ENCODE measurements around the gene SLC12A9.
"Not testable (repeated sequence)": the region's sequence is repeated elsewhere in the genome, so short reads cannot be mapped to it uniquely, and the experiment has no call there.

SLC12A9 gene, protein sequence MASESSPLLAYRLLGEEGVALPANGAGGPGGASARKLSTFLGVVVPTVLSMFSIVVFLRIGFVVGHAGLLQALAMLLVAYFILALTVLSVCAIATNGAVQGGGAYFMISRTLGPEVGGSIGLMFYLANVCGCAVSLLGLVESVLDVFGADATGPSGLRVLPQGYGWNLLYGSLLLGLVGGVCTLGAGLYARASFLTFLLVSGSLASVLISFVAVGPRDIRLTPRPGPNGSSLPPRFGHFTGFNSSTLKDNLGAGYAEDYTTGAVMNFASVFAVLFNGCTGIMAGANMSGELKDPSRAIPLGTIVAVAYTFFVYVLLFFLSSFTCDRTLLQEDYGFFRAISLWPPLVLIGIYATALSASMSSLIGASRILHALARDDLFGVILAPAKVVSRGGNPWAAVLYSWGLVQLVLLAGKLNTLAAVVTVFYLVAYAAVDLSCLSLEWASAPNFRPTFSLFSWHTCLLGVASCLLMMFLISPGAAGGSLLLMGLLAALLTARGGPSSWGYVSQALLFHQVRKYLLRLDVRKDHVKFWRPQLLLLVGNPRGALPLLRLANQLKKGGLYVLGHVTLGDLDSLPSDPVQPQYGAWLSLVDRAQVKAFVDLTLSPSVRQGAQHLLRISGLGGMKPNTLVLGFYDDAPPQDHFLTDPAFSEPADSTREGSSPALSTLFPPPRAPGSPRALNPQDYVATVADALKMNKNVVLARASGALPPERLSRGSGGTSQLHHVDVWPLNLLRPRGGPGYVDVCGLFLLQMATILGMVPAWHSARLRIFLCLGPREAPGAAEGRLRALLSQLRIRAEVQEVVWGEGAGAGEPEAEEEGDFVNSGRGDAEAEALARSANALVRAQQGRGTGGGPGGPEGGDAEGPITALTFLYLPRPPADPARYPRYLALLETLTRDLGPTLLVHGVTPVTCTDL
- 62.7 to 74.6 reads per million in 2 donors for total RNA-seq

GRCh38 chr7:100852048-100852872, at the start of gene SLC12A9:
Gene SLC12A9, plus strand, starts transcription at chr7:100852713. Its CDS starts 1,485 bp downstream, at chr7:100854198.
- peak; percentile 79 for DNase-seq

DNA sequence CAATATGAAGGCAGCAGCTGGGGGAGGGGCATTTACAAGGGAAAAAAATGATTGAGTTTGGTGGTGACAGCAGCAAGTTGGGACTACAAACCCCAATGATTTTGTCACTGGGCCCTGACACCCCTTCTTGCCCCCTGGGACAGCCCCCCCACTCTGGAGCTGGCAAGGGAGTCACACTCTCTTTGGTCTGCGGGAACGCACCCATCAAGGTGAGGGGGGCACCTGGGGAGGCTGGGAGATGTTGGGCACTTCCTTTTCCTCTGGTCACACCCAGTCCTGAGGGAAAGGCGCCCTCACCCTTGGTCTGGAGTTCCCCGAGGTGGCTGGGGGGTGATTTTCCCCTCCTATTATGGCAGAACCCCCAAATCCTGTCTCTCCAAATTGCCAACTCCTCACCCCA, 49.6 kb upstream of the SLC12A9 start:
- no peak for DNase-seq

GRCh38 chr7:100803398-100804161, 48.9 kb upstream of the SLC12A9 start:
- no peak for DNase-seq

- no peak for DNase-seq
Measured at GRCh38 chr7:100804681-100805431, 47.7 kb upstream of the SLC12A9 start.

GRCh38 chr7:100806276-100806675, 46.2 kb upstream of the SLC12A9 start:
- DNase-seq: no peak

GRCh38 chr7:100806883-100807282, 45.6 kb upstream of the SLC12A9 start:
- DNase-seq: not testable (repeated sequence)

GRCh38 chr7:100808354-100808875, 44.1 kb upstream of the SLC12A9 start:
- DNase-seq: no peak

DNA sequence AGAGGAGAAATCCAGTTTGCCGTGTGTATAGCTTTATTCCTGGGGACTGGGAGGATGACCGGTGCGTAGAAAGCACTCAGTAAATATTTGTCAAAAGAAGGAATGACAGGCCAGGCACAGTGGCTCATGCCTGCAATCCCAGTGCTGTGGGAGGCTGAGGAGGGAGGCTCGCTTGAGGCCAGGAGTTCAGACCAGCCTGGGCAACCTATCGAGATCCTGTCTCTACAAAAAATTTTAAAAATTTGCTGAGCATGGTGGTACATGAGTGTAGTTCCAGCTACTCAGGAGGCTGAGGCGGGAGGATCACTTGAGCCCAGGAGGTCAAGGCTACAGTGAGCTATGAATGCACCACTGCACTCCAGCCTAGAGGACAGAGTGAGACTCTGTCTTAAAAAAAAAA, 41.0 kb upstream of the SLC12A9 start:
- no peak for DNase-seq

DNA sequence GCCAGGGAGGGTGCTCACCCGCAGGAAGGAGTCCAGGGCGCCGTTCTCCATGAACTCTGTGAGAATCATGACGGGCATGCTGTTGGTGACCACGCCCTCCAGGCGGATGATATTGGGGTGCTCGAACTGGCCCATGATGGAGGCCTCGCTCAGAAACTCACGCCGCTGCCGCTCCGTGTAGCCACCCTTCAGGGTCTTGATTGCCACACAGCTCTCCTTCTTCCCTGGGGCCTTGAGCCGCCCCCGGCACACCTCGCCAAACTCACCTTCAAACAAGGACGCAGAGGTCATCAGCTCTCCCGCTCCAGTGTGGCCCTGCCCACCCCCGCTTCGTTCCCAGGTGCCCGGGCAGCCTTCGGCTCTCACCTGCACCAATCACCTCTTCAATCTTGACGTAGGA, 39.8 kb upstream of the SLC12A9 start:
- no peak for DNase-seq

DNA sequence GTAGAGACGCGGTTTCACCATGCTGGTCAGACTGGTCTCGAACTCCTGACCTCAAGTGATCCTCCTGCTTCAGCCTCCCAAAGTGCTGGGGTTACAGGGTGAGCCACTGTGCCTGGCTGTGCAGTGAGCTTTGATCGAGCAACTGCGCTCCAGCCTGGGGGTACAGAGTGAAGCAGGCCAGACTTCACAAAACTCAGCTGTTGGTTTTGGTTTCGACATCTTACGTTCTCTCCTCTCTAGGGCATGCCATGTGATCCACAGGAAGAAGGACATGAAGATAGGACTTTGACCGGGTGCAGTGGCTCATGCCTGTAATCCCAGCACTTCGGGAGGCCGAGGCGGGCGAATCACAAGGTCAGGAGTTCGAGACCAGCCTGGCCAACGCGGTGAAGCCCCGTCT, 36.0 kb upstream of the SLC12A9 start:
- not testable (repeated sequence) for DNase-seq

DNA sequence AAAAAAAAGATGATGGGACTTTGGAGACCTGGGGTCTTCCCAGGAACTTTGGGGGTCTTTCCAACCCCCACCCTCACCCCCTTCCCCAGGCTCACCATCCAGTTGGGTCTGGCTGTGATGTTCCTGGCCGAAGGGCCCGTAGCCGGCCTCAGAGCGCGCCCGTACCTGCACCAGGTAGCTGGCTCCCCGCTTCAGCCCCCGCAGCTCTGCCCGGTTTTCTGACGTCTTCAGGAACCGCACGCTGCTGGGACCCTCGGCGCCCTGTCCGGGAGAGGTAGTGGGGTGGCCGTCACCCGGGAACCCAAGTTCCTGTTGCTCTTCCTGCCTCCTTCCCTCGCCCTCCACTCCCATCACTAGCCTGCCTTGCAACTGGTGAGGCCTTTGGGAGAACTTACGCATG, 35.4 kb upstream of the SLC12A9 start:
- DNase-seq: no peak

DNA sequence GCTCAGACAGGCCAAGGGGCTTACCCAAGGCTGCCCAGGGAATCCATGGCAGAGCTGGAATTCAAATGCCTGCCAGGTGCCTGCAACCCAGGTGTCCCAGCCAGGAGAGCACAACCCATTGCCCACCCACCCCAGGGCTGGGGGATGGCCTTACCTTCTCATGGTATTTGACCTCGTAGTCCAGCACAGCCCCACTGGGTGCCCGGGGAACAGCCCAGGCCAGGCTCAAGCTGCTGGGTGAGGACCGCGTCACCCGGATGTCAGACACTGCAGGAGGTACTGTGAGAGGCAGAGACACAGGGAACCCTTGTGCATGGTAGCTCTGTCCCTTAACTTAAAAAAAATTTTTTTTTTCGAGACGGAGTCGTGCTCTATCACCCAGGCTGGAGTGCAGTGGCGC, 34.1 kb upstream of the SLC12A9 start:
- DNase-seq: no peak

DNA sequence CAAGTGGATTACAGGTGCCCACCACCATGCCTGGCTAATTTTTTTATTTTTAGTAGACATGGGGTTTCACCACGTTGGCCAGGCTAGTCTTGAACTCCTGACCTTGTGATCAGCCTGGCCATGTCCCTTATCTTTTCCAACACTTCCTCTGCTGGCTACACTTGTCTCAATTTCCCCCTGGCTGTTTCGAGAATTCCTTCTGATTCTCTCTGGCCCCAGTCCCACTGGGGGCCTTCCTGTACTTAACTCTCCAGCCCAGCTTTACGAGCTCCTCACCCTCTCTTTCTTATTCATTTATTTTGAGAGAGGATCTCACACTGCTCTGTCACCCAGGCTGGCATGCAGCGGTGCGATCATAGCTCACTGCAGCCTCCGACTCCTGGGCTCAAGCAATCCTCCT, 33.7 kb upstream of the SLC12A9 start:
- DNase-seq: no peak

DNA sequence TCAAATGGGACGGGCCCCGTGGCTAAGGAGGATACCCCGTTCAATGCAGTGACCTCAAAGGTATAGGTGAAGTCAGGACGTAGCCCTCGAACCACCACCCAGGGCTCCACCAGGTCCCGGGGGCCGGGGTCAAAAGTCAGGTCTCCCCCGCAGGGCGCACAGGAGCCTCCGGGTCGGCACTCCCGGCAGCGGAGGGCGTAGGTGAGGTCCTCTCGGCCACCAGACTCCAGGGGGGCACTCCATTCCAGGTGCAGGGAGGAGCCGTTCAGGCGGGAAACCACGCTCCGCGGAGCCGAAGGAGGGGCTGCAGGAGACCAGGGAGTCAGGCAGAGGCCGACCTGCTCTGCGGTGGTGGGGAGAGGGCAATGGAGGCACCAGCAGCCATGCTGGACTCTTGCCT, 32.9 kb upstream of the SLC12A9 start:
- DNase-seq: no peak

GRCh38 chr7:100822236-100823139, 30.0 kb upstream of the SLC12A9 start:
- no peak for DNase-seq

GRCh38 chr7:100823140-100823525, 29.4 kb upstream of the SLC12A9 start:
- no peak for DNase-seq

- no peak for DNase-seq
Measured at GRCh38 chr7:100823534-100823933, 29.0 kb upstream of the SLC12A9 start.

- no peak for DNase-seq
Measured at GRCh38 chr7:100824499-100825214, 27.9 kb upstream of the SLC12A9 start.

- DNase-seq: no peak
Measured at GRCh38 chr7:100825215-100825671, 27.3 kb upstream of the SLC12A9 start.
